Skeletal muscle cell (primary cell): ENCODE measurements around the gene GALT.

Experiments
- DNase-seq: peaks from one replicate; pipeline ENCODE4 v3.0.0-alpha.2; 2010; ENCODE audit warnings: low read depth
- H3K4me3 ChIP-seq: 2 replicates; pipeline ENCODE4 v1.5.1; 2011; ENCODE audit warnings: low read depth, mild to moderate bottlenecking, control low read depth, low read length, moderate library complexity

GALT gene

DNA sequence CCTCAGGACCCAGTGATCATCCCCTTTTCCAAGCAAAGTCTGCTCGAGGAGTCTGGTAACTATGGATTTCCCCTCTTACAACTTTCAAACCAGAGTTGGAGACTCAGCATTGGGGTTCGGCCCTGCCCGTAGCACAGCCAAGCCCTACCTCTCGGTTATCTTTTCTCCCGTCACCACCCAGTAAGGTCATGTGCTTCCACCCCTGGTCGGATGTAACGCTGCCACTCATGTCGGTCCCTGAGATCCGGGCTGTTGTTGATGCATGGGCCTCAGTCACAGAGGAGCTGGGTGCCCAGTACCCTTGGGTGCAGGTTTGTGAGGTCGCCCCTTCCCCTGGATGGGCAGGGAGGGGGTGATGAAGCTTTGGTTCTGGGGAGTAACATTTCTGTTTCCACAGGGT, 1.2 kb downstream of the GALT start:
- H3K4me3 ChIP-seq: peak overlapping the region; percentile 80
- DNase-seq: no peak

DNA sequence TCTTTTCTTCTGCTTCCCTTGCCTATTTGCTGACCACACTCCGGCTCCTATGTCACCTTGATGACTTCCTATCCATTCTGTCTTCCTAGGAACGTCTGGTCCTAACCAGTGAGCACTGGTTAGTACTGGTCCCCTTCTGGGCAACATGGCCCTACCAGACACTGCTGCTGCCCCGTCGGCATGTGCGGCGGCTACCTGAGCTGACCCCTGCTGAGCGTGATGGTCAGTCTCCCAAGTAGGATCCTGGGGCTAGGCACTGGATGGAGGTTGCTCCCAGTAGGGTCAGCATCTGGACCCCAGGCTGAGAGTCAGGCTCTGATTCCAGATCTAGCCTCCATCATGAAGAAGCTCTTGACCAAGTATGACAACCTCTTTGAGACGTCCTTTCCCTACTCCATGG, 2.2 kb downstream of the GALT start:
- H3K4me3 ChIP-seq: no peak overlapping the region
- DNase-seq: no peak

DNA sequence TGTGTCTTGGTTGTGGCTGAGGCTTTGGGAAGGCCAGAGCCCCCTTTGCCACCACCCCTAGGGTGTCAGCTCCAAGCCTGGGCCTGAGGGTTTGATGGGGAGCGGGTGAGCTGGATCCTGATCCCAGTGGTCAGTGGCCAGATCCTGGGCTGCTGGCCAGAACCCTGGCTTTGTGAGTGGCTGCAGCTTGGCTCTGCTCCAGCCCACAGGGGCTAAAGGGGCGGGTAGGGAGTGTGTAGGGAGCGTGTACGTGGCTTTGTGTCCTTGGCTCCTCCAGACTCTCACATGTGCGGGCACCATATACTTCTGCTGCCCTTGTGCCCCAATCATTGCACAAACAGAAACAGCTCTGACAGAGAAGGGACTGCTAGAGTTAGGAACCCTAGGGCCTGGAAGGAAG, 4.3 kb downstream of the GALT start:
- H3K4me3 ChIP-seq: no peak overlapping the region
- no peak for DNase-seq

DNA sequence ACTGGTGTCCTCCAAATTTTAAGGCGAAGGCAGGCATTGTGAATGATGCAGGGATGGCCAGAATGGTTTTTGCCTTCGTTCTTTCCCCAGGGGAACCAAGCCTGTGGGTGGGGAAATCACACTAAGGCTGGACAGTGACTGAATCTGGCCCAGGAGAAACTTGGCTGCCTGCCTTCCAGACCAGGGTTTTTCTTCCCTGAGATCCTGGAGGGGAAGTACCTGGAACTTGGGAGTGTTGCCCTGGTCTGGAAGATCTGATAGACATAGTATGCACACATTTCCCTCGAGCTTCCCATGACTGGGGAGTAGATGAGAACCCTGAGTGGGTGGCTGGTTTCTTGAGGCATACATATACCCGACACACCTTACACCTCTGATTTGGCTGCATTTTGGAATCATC, 4.8 kb downstream of the GALT start:
- H3K4me3 ChIP-seq: peak overlapping the region; percentile 45
- DNase-seq: peak; percentile 19

DNA sequence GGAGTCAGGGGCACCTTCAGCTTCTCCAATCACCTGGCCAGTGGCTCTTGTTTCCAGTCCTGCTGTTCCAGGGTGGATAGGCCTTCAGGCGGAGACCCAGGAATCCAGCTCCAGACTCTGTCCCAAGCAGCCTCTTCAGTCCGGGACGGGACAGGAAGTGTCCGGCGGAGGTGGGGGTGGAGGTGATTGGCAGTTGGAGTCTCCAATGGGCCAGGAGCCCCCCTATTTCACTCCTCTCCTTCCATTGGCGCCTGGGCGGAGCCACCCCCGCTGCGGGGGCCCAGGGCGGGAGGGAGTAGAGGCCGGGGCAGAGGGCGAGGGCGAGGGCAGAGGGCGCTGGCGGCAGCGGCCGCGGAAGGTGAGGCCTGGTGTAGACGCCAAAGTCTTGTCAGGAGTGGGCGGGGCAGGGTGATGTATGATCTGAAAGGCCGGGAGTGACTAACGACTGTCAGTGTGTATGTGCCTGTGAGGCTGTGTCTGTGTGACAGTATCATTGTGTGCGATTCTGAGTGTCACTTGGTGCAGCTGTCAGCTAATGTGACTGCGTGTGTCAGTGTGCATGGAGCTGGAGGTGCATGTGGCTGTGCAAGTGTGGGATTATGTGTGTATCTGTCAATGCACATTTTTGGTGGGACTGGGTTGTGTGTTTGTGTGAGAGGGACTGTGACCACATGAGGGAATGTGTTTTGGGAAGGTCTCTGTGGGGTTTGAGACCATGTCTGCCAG, 5.6 kb downstream of the GALT start, which contains the start of gene IL11RA:
IL11RA (plus strand) TSS at position 310 of the 726 bp plus-strand sequence. CDS start 3,033 bp downstream, outside the sequence.
- peak within 1 kb of the TSS; percentile 45 for H3K4me3 ChIP-seq
- peak; percentile 41 for DNase-seq

DNA sequence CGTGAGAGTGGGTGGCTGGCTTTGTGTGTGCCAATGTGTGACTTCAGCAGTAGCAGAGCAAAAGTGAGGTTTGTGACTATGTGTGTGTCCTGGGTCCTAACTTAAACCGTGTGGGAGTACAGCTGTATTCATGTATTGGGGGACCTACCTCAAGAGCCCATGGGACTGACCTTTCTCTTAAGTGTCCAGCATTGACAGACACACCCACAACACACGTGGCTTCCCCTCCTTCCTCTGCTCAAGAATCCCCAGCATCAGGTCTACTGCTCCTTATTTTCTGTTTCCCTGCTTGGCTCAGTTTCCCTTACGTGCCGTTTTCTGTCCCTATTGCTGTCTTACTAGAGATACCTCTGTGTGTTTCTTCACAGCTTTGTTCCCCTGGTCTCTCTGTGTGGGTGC, 6.1 kb downstream of the GALT start:
- no peak for DNase-seq
- peak overlapping the region; percentile 45 for H3K4me3 ChIP-seq

DNA sequence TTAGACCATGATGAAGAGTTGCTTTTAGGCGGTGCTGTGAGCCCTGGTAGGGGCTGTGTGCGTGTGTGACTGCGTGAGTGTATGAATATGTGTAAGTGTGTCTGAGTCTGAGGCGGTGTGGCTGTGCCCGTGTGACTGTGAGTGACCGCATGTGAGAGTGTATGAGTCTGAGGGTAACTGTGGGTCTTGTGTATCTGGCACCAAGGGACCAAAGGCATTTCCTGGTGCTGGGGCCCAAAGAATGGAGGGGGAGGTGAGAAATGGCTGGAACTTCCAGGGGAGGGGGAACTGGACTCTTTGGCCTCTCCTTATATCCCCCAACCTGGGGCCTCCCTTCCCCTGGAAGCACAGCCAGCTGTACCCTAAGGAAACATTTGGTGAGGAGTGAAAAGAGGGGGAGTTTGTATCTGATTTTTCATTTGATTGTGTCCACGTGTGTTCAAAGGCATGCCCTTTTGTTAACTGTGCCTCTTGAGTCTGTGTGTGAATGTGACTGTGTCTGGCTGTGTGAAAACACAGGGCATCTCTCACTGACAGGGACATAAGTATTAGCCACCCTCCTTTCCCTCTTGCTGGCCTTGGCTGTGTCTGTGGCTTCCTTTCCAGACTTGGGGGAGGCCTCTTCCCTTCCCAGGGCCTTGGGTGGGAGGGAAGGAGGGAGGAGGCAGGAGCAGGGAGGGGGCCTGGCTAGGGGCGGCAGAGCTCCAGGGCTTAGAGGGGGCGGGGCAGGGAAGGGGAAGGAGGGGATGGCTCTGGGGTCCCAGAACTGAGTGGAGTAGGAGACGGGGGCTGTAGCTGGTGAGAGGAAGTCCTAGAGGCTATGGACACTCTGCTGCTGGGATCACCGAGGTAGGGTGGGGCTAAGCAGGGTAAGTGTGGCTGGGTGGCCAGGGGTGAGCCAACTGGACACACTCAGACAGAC, 6.9 kb downstream of the GALT start:
- peak; percentile 22 for DNase-seq
- no peak overlapping the region for H3K4me3 ChIP-seq

DNA sequence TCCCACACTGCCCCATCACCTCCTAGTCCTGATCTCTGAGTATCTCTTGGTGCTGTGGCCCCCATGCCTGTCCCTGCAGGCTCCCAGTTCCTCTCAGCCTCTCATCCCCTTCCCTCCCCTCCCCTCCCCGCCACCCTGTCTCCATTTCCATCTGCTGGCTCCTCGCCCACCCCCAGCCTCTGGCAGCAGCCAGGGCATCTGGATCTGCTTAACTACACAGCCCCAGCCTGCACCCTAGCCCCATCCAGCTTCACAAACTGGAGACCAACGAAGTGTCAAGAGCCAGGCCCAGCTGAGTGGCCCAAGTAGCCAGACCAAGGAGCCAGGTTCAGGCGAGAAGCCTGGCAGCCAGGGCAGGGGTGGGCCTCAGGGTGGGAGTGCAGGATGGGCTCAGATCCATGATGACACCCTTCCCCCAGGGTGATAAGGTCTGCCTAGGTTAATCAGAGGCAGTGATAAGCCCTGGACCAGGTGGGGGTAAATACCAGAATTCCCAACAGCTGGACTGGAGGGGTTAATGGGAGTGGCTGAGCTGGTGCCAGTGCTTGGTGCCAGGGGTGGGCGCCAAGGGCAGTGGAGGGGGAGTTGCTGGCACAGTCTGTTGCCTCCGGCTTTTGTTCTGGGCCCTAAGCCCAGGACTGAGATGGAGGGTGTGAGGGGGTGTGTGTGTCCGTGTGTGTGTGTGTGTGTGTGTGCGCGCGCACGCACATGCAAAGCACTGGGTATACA, 8.0 kb downstream of the GALT start:
- no peak overlapping the region for H3K4me3 ChIP-seq
- DNase-seq: peak; percentile 32

DNA sequence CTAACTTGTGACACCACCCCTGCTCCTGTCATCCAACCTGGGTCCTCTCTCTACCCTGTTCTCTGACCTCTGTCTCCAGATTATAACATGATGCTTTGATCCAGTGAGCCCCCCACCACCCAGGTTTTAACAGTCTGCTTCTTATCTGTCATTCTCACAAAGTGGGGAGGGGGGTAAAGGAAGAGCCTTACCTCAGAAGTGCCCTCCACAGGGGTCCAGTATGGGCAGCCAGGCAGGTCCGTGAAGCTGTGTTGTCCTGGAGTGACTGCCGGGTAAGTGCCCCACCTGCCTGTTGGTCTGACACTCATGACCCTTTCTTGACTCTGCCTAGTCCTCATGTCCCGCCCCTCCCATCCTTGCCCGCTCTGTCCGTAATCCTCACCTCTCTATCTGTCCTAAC, 8.9 kb downstream of the GALT start:
- H3K4me3 ChIP-seq: no peak overlapping the region
- no peak for DNase-seq

DNA sequence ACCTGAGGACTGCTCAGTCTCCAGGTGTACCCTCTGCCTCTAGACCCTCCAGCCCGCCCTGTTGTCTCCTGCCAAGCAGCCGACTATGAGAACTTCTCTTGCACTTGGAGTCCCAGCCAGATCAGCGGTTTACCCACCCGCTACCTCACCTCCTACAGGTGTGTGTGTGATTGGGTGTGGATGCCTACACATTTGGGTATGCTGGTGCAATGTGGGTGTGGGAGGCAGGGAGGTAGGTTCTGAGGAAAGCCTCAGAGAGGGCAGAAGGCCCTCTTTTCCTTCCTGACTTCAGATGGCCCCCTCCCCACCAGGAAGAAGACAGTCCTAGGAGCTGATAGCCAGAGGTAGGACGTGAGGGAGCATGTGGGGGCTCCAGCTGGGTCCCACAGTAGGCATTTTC, 10.5 kb downstream of the GALT start:
- H3K4me3 ChIP-seq: no peak overlapping the region
- no peak for DNase-seq

DNA sequence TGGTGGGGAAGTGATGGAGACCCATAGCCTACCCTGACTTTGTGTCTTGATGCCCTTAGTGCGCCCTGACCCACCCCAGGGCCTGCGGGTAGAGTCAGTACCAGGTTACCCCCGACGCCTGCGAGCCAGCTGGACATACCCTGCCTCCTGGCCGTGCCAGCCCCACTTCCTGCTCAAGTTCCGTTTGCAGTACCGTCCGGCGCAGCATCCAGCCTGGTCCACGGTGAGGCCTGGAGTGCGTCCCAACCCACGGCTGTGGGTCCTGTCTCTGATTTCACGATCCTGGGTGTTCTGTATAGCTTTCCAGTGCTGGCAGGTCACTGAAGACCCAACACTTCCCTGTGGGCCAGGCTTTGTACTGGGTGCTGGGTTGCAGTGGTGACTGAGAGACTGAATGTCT, 12.0 kb downstream of the GALT start:
- no peak for DNase-seq
- no peak overlapping the region for H3K4me3 ChIP-seq

DNA sequence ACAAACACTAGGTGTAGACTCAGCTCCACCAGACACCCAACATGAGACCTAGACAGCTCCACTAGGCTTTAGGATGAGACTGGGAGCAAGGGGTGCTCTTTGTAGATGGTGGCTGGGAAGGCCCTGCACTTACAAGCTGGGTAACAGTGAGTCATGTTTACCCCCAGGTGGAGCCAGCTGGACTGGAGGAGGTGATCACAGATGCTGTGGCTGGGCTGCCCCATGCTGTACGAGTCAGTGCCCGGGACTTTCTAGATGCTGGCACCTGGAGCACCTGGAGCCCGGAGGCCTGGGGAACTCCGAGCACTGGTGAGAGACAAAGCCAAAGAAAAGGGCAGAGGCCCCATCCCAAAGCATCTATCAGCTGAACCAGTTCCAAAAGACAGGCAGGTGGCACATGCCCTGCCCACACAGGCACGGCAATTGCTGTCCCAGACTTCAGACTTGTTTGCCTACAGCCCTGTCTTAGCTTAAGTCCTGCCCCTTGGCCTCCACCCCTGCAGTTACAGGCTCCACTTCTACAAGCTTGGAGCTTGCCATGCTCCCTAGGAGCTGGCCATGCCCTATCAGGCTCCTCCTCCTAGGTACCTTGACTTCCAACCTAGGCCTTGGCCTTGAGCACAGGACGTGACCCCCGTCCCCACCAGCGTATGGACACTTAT, 13.2 kb downstream of the GALT start:
- H3K4me3 ChIP-seq: no peak overlapping the region
- DNase-seq: no peak

DNA sequence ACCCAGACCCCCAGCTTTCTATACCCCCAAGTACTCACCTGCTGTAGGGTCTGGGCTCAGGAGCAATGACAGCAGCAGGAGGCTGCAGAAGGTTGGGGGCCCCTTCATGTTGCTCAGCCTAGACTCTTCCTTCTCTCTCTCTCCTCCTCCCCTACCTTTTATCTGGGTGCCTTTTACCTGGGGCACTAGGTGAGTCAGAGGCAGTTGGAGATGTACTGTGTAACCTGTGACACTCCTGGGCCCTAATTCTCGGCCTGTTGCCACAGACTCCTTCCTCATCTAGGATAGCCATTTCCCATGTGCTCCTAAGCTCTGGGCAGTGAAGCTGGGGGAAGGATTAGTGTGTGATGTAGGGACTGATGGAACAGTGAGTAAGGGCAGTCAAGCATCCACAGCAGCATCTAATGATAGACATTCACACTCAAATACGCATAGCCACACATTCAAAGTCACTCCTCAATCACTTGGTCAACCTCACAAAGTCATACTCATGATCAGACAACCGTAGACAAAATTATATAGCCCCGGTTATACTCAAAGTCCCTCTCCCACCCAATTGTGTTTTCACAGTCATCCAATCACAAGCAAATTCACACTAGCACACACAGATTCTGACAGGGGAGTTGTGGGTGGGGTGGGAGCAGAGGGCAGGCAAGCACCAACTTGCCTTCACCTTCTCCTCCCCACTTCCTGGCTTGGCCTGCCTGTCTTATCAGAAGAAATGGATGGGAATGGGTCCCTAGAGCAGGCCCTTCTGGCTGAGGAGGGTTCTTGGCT, 16.2 kb downstream of the GALT start, which contains the start of gene CCL27:
CCL27 (minus strand) TSS at position 132 of the 777 bp plus-strand sequence; CDS start at position 108, 24 bp downstream.
- DNase-seq: no peak
- no peak within 1 kb of the TSS for H3K4me3 ChIP-seq

DNA sequence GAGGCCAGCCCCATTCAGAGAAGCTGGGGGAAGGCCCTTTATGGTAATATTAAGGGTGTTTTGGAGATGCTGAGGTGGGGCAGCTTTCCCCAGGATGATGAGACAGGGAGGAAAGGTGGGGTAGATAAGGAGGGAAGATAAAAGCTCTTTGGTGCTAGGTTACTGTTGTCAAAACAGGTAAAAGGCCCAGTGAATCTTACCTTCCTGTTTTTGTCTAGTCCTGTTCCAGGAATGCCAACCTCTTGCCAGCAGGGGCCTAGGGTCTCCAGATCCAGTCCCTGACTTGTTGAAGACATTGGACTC, 16.8 kb downstream of the GALT start:
- DNase-seq: no peak

DNA sequence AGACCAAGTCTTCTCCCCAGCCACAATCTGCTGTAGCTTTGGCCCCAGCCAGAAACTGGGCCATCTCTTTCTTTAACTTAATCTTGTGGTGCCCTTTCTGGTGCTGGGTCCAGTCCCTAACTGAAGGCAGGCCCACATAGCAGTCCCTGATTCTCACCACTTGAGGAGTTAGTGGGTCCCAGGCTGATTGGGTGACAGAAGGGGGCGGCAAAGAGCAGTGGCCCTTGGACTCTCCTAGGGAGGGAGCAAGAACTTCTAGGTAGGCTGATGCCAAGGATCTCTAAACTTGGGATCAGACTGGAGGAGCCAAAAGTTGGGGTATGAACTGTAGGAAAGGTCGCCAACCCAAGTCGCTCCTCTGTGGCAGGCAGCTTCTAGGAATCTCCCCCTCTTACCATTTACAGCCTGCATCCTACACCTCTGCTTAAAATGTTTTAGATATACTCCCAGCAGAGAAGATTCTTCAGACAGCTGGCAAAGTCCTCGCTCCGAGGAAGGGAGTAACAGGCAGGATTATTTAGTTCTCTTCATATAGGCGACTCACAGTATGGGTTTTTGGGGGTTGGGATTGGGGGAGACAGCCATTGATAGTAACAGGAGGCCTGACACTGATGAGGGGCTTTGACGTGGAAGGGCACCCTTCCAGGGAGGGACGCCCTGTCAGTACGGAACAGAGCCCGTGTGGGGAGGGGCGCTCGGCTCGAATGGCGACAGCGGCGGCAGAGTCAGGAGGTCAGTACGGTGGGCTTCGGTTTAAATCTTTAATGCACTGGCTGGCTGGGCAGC, 18.0 kb downstream of the GALT start:
- DNase-seq: peak; percentile 28
- H3K4me3 ChIP-seq: peak overlapping the region; percentile 92

More for the DNA sequence above, 16.8 kb downstream of the GALT start:
- no peak overlapping the region for H3K4me3 ChIP-seq

DNA sequence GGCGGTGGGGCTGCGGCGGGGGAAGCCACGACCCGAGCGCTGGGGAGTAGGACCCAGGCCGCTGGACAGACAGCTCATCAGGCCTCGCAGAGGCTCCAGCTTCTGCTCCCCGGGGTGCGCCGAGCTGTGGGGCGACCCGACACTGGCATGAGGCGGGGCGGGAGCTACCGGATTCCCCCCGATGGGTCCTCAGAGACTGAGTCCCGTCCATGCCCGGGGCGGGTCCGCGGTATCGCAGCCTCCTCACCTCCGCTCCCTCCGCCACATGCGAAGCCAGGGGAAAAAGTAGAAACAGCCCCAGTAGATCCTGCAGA, 18.5 kb downstream of the GALT start:
- no peak for DNase-seq
- peak overlapping the region; percentile 92 for H3K4me3 ChIP-seq

DNA sequence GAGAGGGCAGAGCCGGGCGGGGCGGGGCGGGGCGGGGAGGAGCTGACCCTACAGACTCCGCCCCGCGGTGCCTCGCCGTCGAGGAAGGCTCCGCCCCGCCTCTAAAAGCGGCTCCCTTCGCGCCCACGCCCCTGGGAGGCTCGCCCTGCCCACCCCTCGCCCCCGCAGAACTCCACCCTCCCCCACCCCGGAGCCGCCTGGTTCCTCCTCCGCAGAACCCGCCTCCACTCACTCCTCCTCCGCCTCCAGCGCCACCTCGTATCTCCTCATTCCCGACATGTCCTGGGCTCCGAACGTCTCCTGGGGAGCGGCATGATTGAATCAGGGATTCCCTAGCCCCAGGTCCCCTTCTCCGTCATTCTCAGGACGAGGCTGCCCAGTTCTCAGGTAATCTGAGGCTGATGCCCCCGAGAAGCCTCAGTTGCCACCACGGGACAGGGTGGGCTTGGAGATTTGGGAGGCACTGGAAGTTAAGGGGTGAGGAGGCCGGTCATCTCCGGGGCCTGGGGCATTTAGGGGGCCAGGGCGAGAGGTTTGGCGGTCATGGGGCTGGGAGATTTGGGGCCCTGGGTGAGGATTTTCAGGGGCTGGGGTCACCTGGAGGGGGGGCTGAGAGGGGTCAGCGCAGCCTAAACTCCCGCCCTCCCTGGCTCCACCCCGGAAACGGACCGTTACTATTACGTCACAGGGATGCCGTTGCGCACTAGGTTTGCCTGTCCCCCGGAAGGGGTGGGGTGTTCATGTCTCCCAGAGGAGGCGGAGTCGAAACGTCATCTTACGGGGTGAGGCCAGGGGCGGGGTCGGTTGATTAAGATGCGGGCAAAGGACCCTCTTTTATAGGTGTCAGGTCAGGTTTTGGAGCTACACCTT, 19.1 kb downstream of the GALT start:
- peak; percentile 78 for DNase-seq
- H3K4me3 ChIP-seq: peak overlapping the region; percentile 92
